Fibroblast of the conjunctiva (primary cell): ENCODE measurements around the gene SLC1A6.
"Not testable (repeated sequence)": the region's sequence is repeated elsewhere in the genome, so short reads cannot be mapped to it uniquely, and the experiment has no call there.

Experiments
- DNase-seq: peaks from one replicate; pipeline ENCODE4 v3.0.0-alpha.2; 2010; ENCODE audit warnings: low read depth

SLC1A6 gene

DNA sequence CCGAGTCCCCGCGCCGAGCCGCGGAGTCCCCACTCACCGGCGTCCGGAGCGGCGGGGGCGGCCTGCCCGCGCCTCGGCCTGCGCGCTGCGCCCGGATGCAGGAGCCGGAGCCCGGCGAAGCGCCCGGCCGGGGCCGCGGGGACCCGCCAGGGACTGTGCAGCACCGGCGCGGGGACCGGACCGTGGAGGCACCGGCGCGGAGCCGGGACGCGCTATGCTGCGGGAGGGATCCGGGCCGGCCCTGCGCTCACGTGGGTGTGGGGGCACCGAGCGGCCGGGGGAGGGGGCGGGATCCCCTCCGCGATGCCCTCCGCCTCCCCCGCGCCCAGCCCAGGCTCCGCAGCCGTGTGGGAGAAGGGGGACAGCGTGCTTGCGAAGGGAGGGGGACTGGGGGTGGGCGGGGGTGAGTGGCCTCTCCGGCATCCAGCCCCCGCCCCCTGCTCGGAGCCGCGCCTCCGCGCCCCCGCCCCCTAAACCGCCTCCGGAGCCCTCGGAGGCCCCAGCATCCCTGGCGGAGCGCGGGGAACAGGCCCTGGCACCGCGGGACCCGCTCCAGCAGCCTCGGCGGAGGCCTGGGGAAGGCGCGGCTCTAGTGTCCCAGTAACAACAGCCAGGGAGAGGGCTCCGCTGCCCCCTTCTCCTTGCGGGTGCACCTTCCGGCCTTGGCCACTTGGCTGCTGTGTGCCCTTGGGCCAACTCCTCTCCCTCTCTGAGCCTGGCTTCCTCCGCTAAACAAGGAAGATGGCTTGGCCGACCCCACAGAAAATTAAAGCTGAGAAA, at the start of gene SLC1A6:
SLC1A6 (minus strand) TSS at position 389 of the 780 bp plus-strand sequence. CDS start 6,954 bp downstream, outside the sequence.
- DNase-seq, result no peak

GRCh38 chr19:15028490-15028889, 48.8 kb upstream of the SLC1A6 start:
- no peak for DNase-seq

DNA sequence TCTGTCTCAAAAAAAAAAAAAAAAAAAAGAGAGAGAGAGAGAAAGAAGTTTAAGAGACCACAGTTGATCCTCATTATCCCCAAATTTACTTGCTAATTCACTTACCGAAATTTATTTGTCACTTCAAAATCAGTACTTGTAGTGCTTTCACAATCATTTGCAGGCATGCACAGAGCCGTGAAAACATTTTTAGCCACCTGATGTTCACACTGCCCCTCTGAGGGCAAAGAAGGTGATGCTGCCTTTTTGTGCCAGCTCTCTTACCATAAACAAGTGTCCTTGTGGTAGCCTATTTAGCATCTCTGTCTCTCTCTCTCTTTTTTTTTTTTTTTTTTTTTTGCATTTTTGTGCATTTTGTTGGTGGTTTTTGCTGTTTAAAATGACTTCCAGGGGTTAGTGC, 45.6 kb upstream of the SLC1A6 start:
- no peak for DNase-seq

DNA sequence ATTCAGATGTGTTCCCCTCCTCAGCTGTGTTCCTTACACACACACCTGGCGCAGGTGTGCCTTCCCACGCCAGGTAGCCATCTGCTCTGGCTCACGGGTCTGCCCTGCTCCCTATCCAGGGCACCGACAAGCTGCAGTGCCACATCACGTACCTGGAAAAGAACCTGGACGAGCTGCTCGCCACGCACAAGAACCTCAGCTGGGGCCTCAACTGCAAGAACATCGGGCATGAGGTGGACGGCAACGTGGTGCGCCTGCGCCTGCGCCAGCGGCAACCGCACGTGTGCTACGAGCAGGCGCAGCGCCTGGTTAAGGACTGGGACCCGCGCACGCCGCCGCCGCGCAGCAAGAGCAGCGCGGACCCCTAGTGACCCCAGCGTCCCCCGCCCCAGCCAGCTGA, 43.1 kb upstream of the SLC1A6 start:
- no peak for DNase-seq

DNA sequence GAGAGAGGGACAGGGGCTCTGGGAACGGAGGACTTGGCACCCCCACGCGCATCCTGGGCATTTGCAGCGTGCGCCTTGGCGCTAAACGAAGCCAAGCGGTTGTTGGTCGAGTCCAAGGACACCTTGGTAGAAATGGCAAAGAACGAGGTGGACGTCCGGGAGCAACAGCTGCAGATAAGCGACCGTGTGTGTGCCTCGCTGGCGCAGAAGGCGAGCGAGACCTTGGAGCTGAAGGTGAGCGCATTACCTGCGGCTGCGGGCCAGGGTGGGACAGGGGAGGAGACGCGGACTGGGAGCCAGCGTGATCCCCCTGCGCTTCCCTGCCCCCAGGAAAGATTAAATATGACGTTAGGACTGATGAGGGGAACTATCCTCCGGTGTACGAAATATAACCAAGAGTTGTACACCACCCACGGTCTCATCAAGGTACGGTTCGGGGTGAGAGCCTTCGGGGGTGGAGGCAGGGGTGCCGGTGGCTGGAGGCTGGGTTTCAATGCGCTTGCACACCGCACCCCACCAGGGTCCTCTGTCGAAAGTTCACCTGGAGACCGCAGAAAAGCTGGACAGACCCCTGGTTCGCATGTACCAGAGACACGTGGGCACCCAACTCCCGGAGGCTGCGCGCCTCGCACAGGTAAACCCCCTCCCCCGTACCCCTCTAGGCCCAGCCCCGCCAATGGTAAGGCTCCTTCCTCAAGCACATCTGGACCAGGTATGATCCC, 41.8 kb upstream of the SLC1A6 start:
- DNase-seq, result no peak

- not testable (repeated sequence) for DNase-seq
Measured at GRCh38 chr19:15018836-15019235, 39.2 kb upstream of the SLC1A6 start.

DNA sequence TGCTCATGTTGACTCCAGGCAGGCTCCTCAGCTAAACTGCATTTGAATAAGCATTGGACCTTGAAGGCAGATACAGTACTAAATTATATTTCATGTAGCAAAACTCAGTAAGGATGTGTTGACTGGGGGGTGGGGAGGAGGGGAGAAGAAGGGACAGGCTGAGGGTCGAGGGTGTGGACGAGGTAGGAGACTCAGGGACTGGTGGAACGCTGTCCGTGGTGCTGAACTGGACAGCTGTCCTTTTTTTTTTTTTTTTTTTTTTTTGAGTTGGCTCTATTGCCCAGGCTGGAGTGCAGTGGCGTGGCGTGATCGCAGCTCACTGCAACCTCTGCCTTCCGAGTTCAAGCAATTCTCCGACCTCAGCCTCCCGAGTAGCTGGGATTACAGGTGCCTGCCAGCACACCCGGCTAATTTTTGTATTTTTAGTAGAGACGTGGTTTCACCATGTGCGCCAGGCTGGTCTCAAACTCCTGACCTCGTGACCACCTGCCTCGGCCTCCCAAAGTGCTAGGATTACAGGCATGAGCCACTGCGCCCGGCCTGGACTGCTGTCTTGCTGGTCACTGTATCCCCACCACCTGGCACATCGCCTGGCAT, 36.4 kb upstream of the SLC1A6 start:
- DNase-seq, result no peak

- DNase-seq, result no peak
Measured at GRCh38 chr19:15014579-15014978, 34.9 kb upstream of the SLC1A6 start.

DNA sequence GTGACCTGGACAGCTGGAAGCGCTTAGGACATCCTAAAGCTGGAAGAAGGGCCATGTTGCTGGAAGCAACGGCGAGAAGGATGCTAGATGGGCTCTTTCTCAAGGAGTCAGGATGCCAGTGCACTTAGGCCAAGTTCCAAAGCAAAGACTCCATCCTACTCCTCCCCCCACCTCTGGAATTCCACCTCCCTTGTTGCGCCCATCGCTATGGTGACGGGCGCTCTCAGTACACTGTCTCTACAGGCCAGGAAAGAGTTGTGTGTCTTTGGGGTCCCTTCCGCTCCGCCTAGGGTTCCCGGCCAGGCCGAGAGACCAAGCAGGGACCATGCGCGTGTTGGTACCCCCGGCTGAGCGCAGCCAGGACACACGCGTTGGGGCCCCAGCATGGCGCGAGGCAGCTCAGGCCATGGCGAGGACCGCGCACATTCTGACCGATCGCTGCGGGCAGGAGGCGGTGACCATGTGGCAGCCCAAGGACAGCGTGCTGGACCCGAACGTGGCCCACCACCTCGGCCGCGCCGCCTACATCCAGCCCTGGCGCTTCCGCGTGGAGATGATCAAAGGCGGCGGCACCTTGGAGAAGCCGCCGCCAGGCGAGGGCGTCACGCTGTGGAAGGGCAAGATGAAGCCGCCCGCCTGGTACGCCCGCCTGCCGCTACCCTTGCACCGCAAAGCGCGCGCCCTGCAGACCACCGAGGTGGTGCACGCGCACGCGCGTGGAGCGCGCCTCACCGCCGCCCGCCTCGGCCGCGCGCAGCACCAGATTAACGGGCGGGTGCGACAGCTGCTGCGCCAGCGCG, 31.0 kb upstream of the SLC1A6 start:
- no peak for DNase-seq

GRCh38 chr19:15008308-15008707, 28.6 kb upstream of the SLC1A6 start:
- DNase-seq, result no peak

GRCh38 chr19:14997981-14998380, 18.3 kb upstream of the SLC1A6 start:
- no peak for DNase-seq

DNA sequence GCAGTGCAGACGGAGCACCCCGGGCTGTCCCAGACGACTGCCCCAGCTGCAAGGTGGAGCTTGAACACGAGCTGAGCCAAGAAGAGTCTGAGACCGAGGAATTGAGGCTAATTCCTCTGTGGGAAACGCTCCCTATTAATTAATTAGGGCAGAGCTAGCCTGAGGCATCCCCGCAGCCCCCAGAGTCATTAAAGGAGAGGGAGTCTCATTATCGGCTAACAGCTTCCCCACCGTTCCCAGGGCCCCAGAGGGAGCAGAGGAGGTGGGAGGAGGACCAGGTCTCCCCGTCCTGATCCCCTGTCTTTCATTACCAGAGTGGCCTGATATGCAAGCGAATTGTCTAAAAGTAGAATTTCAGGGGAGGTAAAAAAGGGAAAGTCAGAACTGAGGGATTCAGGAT, 13.1 kb upstream of the SLC1A6 start:
- no peak for DNase-seq

GRCh38 chr19:14985133-14985532, 5.5 kb upstream of the SLC1A6 start:
- DNase-seq, result no peak

- no peak for DNase-seq
Measured at GRCh38 chr19:14978161-14978776, 1.4 kb downstream of the SLC1A6 start.

- no peak for DNase-seq
Measured at GRCh38 chr19:14977128-14977527, 2.5 kb downstream of the SLC1A6 start.

- DNase-seq, result no peak
Measured at GRCh38 chr19:14974488-14974887, 5.2 kb downstream of the SLC1A6 start.

DNA sequence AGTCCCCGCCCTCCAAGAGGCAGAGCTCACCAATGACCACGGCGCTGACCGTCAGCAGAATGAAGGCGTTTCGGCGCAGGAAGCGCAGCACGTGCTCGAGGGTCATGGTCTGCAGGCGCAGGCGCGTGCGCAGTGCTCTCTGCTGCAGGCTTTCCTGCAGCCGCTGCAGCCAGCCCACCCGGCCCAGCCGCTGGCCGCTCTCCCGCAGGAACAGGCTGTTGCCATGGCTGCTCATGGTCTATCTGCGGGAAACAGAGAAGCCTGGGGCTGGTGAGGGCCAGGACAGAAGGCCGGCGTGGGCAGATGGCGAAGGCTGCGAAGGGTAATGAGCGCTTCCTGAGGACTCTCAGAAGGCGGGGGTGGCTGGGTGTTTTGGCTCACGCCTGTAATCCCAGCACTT, 7.0 kb downstream of the SLC1A6 start:
- DNase-seq, result no peak

GRCh38 chr19:14971474-14971873, 8.2 kb downstream of the SLC1A6 start:
- no peak for DNase-seq

DNA sequence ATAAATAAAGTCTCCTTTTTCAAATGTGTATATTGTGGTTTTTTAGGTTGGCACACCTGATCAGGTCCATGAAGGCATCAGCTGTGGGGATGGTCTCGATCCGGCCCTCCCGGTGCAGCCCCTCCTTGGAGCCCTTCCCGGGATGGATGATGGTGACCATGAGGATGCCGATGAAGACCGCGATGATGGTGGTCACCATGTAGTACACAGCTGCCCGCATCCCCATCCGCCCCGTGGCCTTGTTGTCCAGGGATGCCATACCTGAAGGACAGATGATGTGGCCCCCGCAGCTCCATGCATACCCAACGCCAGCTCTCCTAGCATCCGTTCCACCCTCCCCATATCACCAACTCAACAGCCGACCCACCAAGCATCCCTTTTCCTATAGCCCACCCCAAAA, 11.4 kb downstream of the SLC1A6 start:
- DNase-seq, result no peak

GRCh38 chr19:14961956-14962685, 17.5 kb downstream of the SLC1A6 start:
- DNase-seq, result no peak

- DNase-seq, result no peak
Measured at GRCh38 chr19:14959263-14959662, 20.4 kb downstream of the SLC1A6 start.
